ENCODE results near the gene R3HDM4. TPM values are rescaled to one million over a fixed set of nuclear protein-coding genes. Genes with fewer than 3 reads are reported as not detected.

Gene R3HDM4
- total and polyA plus RNA-seq, 9 of the 15 experiments (the other 6 are each of a cell fraction or from before 2014, with no cell fraction given): 3.2 to 154 (median 59.0) TPM

GRCh38 chr19:944171-944567 lies 31.1 kb upstream of the R3HDM4 start:
- in situ Hi-C loops (cut with MboI): no loop called here
- peak; percentile 88 to 95 (median 90) for DNase-seq (ENCODE audit: extremely low read depth in 1 of 4, low spot score in 3 of 4)
- ChIA-PET CTCF (ENCODE audit: low intra/inter-chr PET ratio) (no interaction called here), POLR2A (interaction anchor here (0.6 to 1.1 kb wide), 5 partner anchors 8 to 21 kb away, joined by 3 to 4 read pairs (median 4); no protein-coding TSS in a partner anchor)
- Histone ChIP-seq H2AFZ (ENCODE audit: low read depth, low read length) (no peak overlapping the region), H3K79me2 (ENCODE audit: control insufficient read depth, insufficient read depth, low read length) (peaks cover 86% of the 10 kb centered on the region), H4K20me1 (replicated peaks; ENCODE audit: control insufficient read depth, insufficient read depth, low read length) (peaks cover 24% of the 10 kb centered on the region), H3K27me3 (ENCODE audit: control insufficient read depth in 2 of 2, insufficient read depth in 2 of 2, low read length in 2 of 2) (no peaks in the 10 kb centered on the region), H3K9me3 (replicated peaks; ENCODE audit: control insufficient read depth, insufficient read depth, low read depth, low read length) (no peaks in the 10 kb centered on the region), H3K36me3 (ENCODE audit: control insufficient read depth, insufficient read depth, low read length) (peaks cover 68% of the 10 kb centered on the region; the same call in 2 of the 3 replicates), H3K9ac (ENCODE audit: insufficient read depth in 1 of 2, low read depth in 2 of 2, low read length in 2 of 2) (peak overlapping the region in 1 of 2 experiments; percentile 81; a peak in 2 of 4 replicates), H3K4me2 (ENCODE audit: insufficient read depth, low read length) (peak overlapping the region; percentile 55), H3K9me1 (ENCODE audit: control insufficient read depth, insufficient read depth, low read length) (peaks cover 6% of the 10 kb centered on the region), H3K27ac (ENCODE audit: extremely low read depth, low read depth, low read length) (peak overlapping the region; percentile 55; the same call in 2 of the 3 replicates), H3K4me1 (replicated peaks in 1 of 2; ENCODE audit: control insufficient read depth in 2 of 2, insufficient read depth in 2 of 2, low read length in 2 of 2) (peaks cover 15 to 84% of the 10 kb centered on the region in 2 experiments), H3K4me3 (no peak overlapping the region)
- WGBS (ENCODE audit: insufficient coverage, low coverage, missing lambda C conversion rate): 3% methylated on average over 18 of the region's 27 CpGs
- FAIRE-seq: peak; percentile 99
- no TSS peak for BruUV-seq (replicated peaks)
- peak; percentile 96 for ATAC-seq
- intact Hi-C loops (cut with micrococcal nuclease): no loop called here
- TF ChIP-seq E2F8 (IDR thresholded peaks at IDR 0.05; ENCODE audit: low read depth, partially characterized antibody) (peak; percentile 62), MEF2A (IDR thresholded peaks at IDR 0.05; ENCODE audit: control insufficient read depth, low read depth, low read length) (0 out of 2 replicates have a peak, but pooled peaks have one; percentile 25), CXXC5 (CRISPR knock-in tag; IDR thresholded peaks at IDR 0.05) (peak; percentile 100), MTA3 (IDR thresholded peaks at IDR 0.05; ENCODE audit: borderline replicate concordance) (peak; percentile 83), GATAD2B (IDR thresholded peaks at IDR 0.05; ENCODE audit: borderline replicate concordance) (peak; percentile 52; the same call in 1 of the 2 replicates), CBX5 (IDR thresholded peaks at IDR 0.05; ENCODE audit: borderline replicate concordance, low read depth) (peak; percentile 88; the same call in 1 of the 2 replicates), GATAD2A (IDR thresholded peaks at IDR 0.05) (peak; percentile 97), ZNF780A (CRISPR knock-in tag; IDR thresholded peaks at IDR 0.05) (no peak), HDAC2 (IDR thresholded peaks at IDR 0.05) (peak; percentile 78; the same call in 1 of the 2 replicates), POLR2AphosphoS5 (IDR thresholded peaks at IDR 0.05; ENCODE audit: control insufficient read depth, insufficient read depth, low read depth, low read length) (peak; percentile 82), ZNF668 (CRISPR knock-in tag; IDR thresholded peaks at IDR 0.05) (no peak), ZNF445 (CRISPR knock-in tag; IDR thresholded peaks at IDR 0.05; ENCODE audit: low read depth) (no peak), NFIC (IDR thresholded peaks at IDR 0.05) (peak; percentile 84), NFATC3 (IDR thresholded peaks at IDR 0.05) (no peak), CTCF (IDR thresholded peaks at IDR 0.05 in 2 of 3, conservative IDR thresholded peaks at IDR 0.05 in 1 of 3; ENCODE audit: insufficient read depth in 2 of 3, low read depth in 1 of 3, low read length in 3 of 3) (no peak), ZNF778 (CRISPR knock-in tag; IDR thresholded peaks at IDR 0.05) (no peak), MYBL2 (IDR thresholded peaks at IDR 0.05; ENCODE audit: low read depth) (no peak), MYBL2 (CRISPR knock-in tag; IDR thresholded peaks at IDR 0.05; ENCODE audit: borderline replicate concordance) (no peak), NFE2 (IDR thresholded peaks at IDR 0.05; ENCODE audit: low read depth) (no peak)

Measured in K562 (cell line).